ENCODE data around the gene ZNF18. TPM values are rescaled to one million over a fixed set of nuclear protein-coding genes. Genes with fewer than 3 reads are reported as not detected.

ZNF18 gene
- total and polyA plus RNA-seq, 2 donors (not counting 1 experiment from before 2014, with no cell fraction given): 7.7 to 16.8 TPM

- Histone ChIP-seq H3K27me3 (ENCODE audit: control insufficient read depth, insufficient read depth, low read length) (no peaks in the 10 kb centered on the region), H4K20me1 (ENCODE audit: control insufficient read depth, extremely low read depth, insufficient read depth, low read length) (no peaks in the 10 kb centered on the region), H2AFZ (ENCODE audit: low read length) (no peak overlapping the region), H3K4me1 (ENCODE audit: control insufficient read depth, extremely low read depth, insufficient read depth, low read length) (no peaks in the 10 kb centered on the region), H3K4me3 (replicated peaks in 1 of 4; ENCODE audit: control extremely low read depth in 1 of 4, insufficient read depth in 1 of 4, low read depth in 3 of 4, low read length in 4 of 4) (no peak overlapping the region), H3K4me2 (ENCODE audit: extremely low read depth, insufficient read depth, low read length) (no peak overlapping the region), H3K9ac (ENCODE audit: insufficient read depth, low read length) (no peak overlapping the region), H3K36me3 (ENCODE audit: control insufficient read depth, insufficient read depth, low read length) (peaks cover 5% of the 10 kb centered on the region), H3K9me3 (ENCODE audit: control insufficient read depth, insufficient read depth, low read depth, low read length) (no peaks in the 10 kb centered on the region), H3K27ac (ENCODE audit: insufficient read depth, low read length) (no peak overlapping the region), H3K79me2 (ENCODE audit: control insufficient read depth, insufficient read depth, low read length) (no peaks in the 10 kb centered on the region)
- no peak for DNase-seq (ENCODE audit: low read depth in 2 of 2)
- TF ChIP-seq EZH2 (IDR thresholded peaks at IDR 0.05; ENCODE audit: low read length, missing control alignments) (no peak), CTCF (conservative IDR thresholded peaks at IDR 0.05 in 1 of 2, IDR thresholded peaks at IDR 0.05 in 1 of 2; ENCODE audit: low read depth in 1 of 2, low read length in 2 of 2) (no peak)
These were observed 5.8 kb downstream of the ZNF18 start for GRCh38 chr17:11991461-11991860.

GRCh38 chr17:11990363-11990983, 6.8 kb downstream of the ZNF18 start:
- H3K27me3 ChIP-seq (ENCODE audit: control insufficient read depth, insufficient read depth, low read length): no peaks in the 10 kb centered on the region
- H2AFZ ChIP-seq (ENCODE audit: low read length): no peak overlapping the region
- H3K4me2 ChIP-seq (ENCODE audit: extremely low read depth, insufficient read depth, low read length): no peak overlapping the region
- H3K9me3 ChIP-seq (ENCODE audit: control insufficient read depth, insufficient read depth, low read depth, low read length): no peaks in the 10 kb centered on the region
- no peaks in the 10 kb centered on the region for H3K4me1 ChIP-seq (ENCODE audit: control insufficient read depth, extremely low read depth, insufficient read depth, low read length)
- no peak overlapping the region for H3K27ac ChIP-seq (ENCODE audit: insufficient read depth, low read length)
- H3K4me3 ChIP-seq (replicated peaks in 1 of 4; ENCODE audit: control extremely low read depth in 1 of 4, insufficient read depth in 1 of 4, low read depth in 3 of 4, low read length in 4 of 4): no peak overlapping the region
- H3K9ac ChIP-seq (ENCODE audit: insufficient read depth, low read length): no peak overlapping the region
- no peaks in the 10 kb centered on the region for H3K79me2 ChIP-seq (ENCODE audit: control insufficient read depth, insufficient read depth, low read length)
- TF ChIP-seq CTCF (conservative IDR thresholded peaks at IDR 0.05 in 1 of 2, IDR thresholded peaks at IDR 0.05 in 1 of 2; ENCODE audit: low read depth in 1 of 2, low read length in 2 of 2): no peak
- no peak for TF ChIP-seq EZH2 (IDR thresholded peaks at IDR 0.05; ENCODE audit: low read length, missing control alignments)
- no peaks in the 10 kb centered on the region for H4K20me1 ChIP-seq (ENCODE audit: control insufficient read depth, extremely low read depth, insufficient read depth, low read length)
- H3K36me3 ChIP-seq (ENCODE audit: control insufficient read depth, insufficient read depth, low read length): peaks cover 5% of the 10 kb centered on the region
- no peak for DNase-seq (ENCODE audit: low read depth in 2 of 2)

- DNase-seq (ENCODE audit: low read depth in 2 of 2): peak; percentile 41 to 71
- TF ChIP-seq EZH2 (IDR thresholded peaks at IDR 0.05; ENCODE audit: low read length, missing control alignments) (no peak), CTCF (conservative IDR thresholded peaks at IDR 0.05 in 1 of 2, IDR thresholded peaks at IDR 0.05 in 1 of 2; ENCODE audit: low read depth in 1 of 2, low read length in 2 of 2) (peak; percentile 44 to 55)
- no peaks in the 10 kb centered on the region for H3K79me2 ChIP-seq (ENCODE audit: control insufficient read depth, insufficient read depth, low read length)
- no peak overlapping the region for H3K4me2 ChIP-seq (ENCODE audit: extremely low read depth, insufficient read depth, low read length)
- no peaks in the 10 kb centered on the region for H4K20me1 ChIP-seq (ENCODE audit: control insufficient read depth, extremely low read depth, insufficient read depth, low read length)
- H3K27ac ChIP-seq (ENCODE audit: insufficient read depth, low read length): no peak overlapping the region
- H3K36me3 ChIP-seq (ENCODE audit: control insufficient read depth, insufficient read depth, low read length): peaks cover 5% of the 10 kb centered on the region
- no peaks in the 10 kb centered on the region for H3K9me3 ChIP-seq (ENCODE audit: control insufficient read depth, insufficient read depth, low read depth, low read length)
- H2AFZ ChIP-seq (ENCODE audit: low read length): peak overlapping the region; percentile 41
- no peak overlapping the region for H3K4me3 ChIP-seq (replicated peaks in 1 of 4; ENCODE audit: control extremely low read depth in 1 of 4, insufficient read depth in 1 of 4, low read depth in 3 of 4, low read length in 4 of 4)
- no peaks in the 10 kb centered on the region for H3K4me1 ChIP-seq (ENCODE audit: control insufficient read depth, extremely low read depth, insufficient read depth, low read length)
- H3K27me3 ChIP-seq (ENCODE audit: control insufficient read depth, insufficient read depth, low read length): no peaks in the 10 kb centered on the region
- no peak overlapping the region for H3K9ac ChIP-seq (ENCODE audit: insufficient read depth, low read length)
These were observed 10.3 kb downstream of the ZNF18 start for GRCh38 chr17:11986942-11987329.
